Astrocyte of the spinal cord (primary cell): Measurements from ENCODE around the gene SAMHD1.

ENCODE experiments used
- DNase-seq: peaks from one replicate; pipeline ENCODE4 v3.0.0; 2011; ENCODE audit warnings: low read depth, low spot score
- H3K4me3 ChIP-seq: 2 replicates; pipeline ENCODE4 v1.5.1; 2011; ENCODE audit warnings: low read depth, mild to moderate bottlenecking, low read length, moderate library complexity
- CTCF ChIP-seq: IDR thresholded peaks from 2 replicates; pipeline ENCODE4 v1.5.1; 2012; ENCODE audit warnings: low read depth, mild to moderate bottlenecking, low read length, inconsistent platforms
- in situ Hi-C: cut with HindIII; loops from 2 replicates; pipeline ENCODE4 v1.10.0; 2017; ENCODE audit warnings: low sequenced_read_pairs

The SAMHD1 gene

GRCh38 chr20:36866164-36866563 is 85.3 kb downstream of the SAMHD1 start:
- no peak for TF ChIP-seq CTCF
- no peak overlapping the region for H3K4me3 ChIP-seq
- in situ Hi-C loops = no loop called here
- no peak for DNase-seq

- DNase-seq = no peak
- no peak overlapping the region for H3K4me3 ChIP-seq
- no peak for TF ChIP-seq CTCF
- in situ Hi-C loops = no loop called here
These were observed 85.7 kb downstream of the SAMHD1 start for GRCh38 chr20:36865861-36866149.

- no peak for TF ChIP-seq CTCF
- DNase-seq = no peak
These were observed 86.2 kb downstream of the SAMHD1 start for GRCh38 chr20:36865076-36865860.

GRCh38 chr20:36862857-36863668 is 88.4 kb downstream of the SAMHD1 start:
- in situ Hi-C loops = no loop called here

More at GRCh38 chr20:36865076-36865860, 86.2 kb downstream of the SAMHD1 start:
- no peak overlapping the region for H3K4me3 ChIP-seq
- in situ Hi-C loops = no loop called here

GRCh38 chr20:36861875-36862801 is 89.4 kb downstream of the SAMHD1 start:
- in situ Hi-C loops = no loop called here
- TF ChIP-seq CTCF = no peak
- H3K4me3 ChIP-seq = peak overlapping the region; percentile 67
- peak; percentile 75 for DNase-seq

More at GRCh38 chr20:36862857-36863668, 88.4 kb downstream of the SAMHD1 start:
- peak overlapping the region; percentile 67 for H3K4me3 ChIP-seq
- TF ChIP-seq CTCF = no peak
- no peak for DNase-seq

- peak overlapping the region; percentile 67 for H3K4me3 ChIP-seq
- no peak for TF ChIP-seq CTCF
- no peak for DNase-seq
- in situ Hi-C loops = no loop called here
These were observed 90.0 kb downstream of the SAMHD1 start for GRCh38 chr20:36861625-36861874.
